ENCODE results near the gene FAM8A1.

The FAM8A1 gene

GRCh38 chr6:17556014-17556413 is 44.1 kb upstream of the FAM8A1 start:
- Histone ChIP-seq H3K4me3 (ENCODE audit: low read length) (no peak overlapping the region), H3K27me3 (replicated peaks; ENCODE audit: insufficient read depth, low read length) (no peaks in the 10 kb centered on the region), H3F3A (ENCODE audit: insufficient read depth, low read length) (no peaks in the 10 kb centered on the region), H3K36me3 (replicated peaks; ENCODE audit: insufficient read depth, low read length) (no peaks in the 10 kb centered on the region), H3K9me3 (replicated peaks; ENCODE audit: insufficient read depth, low read length) (no peaks in the 10 kb centered on the region), H4K20me1 (ENCODE audit: insufficient read depth, low read length) (no peaks in the 10 kb centered on the region), H3K9me2 (replicated peaks; ENCODE audit: insufficient read depth, low read length) (no peaks in the 10 kb centered on the region), H2AFZ (ENCODE audit: low read length) (no peak overlapping the region), H3K27ac (ENCODE audit: low read length) (no peak overlapping the region), H3K4me2 (ENCODE audit: low read depth, low read length) (no peak overlapping the region), H3K9ac (ENCODE audit: low read length) (no peak overlapping the region), H3K79me2 (ENCODE audit: low read length) (no peaks in the 10 kb centered on the region), H3K4me1 (ENCODE audit: low read length) (no peaks in the 10 kb centered on the region)
- no peak for DNase-seq
- TF ChIP-seq EZH2 (optimal IDR thresholded peaks at IDR 0.05; ENCODE audit: low read depth, low read length) (no peak), EZH2phosphoT487 (IDR thresholded peaks at IDR 0.05; ENCODE audit: low read length) (no peak)
- TF ChIP-seq, protein P1, sequence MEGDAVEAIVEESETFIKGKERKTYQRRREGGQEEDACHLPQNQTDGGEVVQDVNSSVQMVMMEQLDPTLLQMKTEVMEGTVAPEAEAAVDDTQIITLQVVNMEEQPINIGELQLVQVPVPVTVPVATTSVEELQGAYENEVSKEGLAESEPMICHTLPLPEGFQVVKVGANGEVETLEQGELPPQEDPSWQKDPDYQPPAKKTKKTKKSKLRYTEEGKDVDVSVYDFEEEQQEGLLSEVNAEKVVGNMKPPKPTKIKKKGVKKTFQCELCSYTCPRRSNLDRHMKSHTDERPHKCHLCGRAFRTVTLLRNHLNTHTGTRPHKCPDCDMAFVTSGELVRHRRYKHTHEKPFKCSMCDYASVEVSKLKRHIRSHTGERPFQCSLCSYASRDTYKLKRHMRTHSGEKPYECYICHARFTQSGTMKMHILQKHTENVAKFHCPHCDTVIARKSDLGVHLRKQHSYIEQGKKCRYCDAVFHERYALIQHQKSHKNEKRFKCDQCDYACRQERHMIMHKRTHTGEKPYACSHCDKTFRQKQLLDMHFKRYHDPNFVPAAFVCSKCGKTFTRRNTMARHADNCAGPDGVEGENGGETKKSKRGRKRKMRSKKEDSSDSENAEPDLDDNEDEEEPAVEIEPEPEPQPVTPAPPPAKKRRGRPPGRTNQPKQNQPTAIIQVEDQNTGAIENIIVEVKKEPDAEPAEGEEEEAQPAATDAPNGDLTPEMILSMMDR (IDR thresholded peaks at IDR 0.05; ENCODE audit: low read length): no peak

DNA sequence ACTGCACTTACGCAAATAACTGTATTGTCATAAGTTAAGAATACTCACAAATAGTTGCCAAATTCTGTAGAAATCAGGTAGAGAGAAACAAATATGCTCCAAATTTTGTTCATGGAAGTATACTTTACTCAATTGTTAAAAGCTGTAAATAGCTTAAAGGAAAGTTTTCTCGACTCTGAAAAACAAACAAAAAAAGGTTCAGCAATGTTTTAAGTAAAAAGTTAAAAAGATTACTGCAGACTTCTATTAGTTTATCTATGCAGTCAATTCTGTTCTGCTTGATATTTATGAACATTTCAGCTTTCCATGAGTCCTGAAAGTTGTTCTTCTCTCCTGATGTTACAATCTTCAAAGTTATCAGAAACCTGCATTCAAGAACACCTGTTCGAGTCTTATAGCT is 37.5 kb upstream of the FAM8A1 start:
- Histone ChIP-seq H3K4me3 (ENCODE audit: low read length) (no peak overlapping the region), H3K9ac (ENCODE audit: low read length) (no peak overlapping the region), H3K27ac (ENCODE audit: low read length) (no peak overlapping the region), H3K4me1 (ENCODE audit: low read length) (no peaks in the 10 kb centered on the region), H3K9me3 (replicated peaks; ENCODE audit: insufficient read depth, low read length) (no peaks in the 10 kb centered on the region), H3K79me2 (ENCODE audit: low read length) (no peaks in the 10 kb centered on the region), H3K36me3 (replicated peaks; ENCODE audit: insufficient read depth, low read length) (no peaks in the 10 kb centered on the region), H3K27me3 (replicated peaks; ENCODE audit: insufficient read depth, low read length) (no peaks in the 10 kb centered on the region), H2AFZ (ENCODE audit: low read length) (no peak overlapping the region), H3F3A (ENCODE audit: insufficient read depth, low read length) (no peaks in the 10 kb centered on the region), H3K4me2 (ENCODE audit: low read depth, low read length) (no peak overlapping the region), H3K9me2 (replicated peaks; ENCODE audit: insufficient read depth, low read length) (no peaks in the 10 kb centered on the region), H4K20me1 (ENCODE audit: insufficient read depth, low read length) (no peaks in the 10 kb centered on the region)
- no peak for DNase-seq
- TF ChIP-seq, protein P1 (IDR thresholded peaks at IDR 0.05; ENCODE audit: low read length): no peak
- TF ChIP-seq EZH2phosphoT487 (IDR thresholded peaks at IDR 0.05; ENCODE audit: low read length) (no peak), EZH2 (optimal IDR thresholded peaks at IDR 0.05; ENCODE audit: low read depth, low read length) (no peak)

GRCh38 chr6:17565399-17565798 is 34.7 kb upstream of the FAM8A1 start:
- Histone ChIP-seq H3F3A (ENCODE audit: insufficient read depth, low read length) (no peaks in the 10 kb centered on the region), H3K4me2 (ENCODE audit: low read depth, low read length) (no peak overlapping the region), H3K9ac (ENCODE audit: low read length) (no peak overlapping the region), H3K79me2 (ENCODE audit: low read length) (no peaks in the 10 kb centered on the region), H3K4me3 (ENCODE audit: low read length) (no peak overlapping the region), H2AFZ (ENCODE audit: low read length) (no peak overlapping the region), H3K27ac (ENCODE audit: low read length) (no peak overlapping the region), H3K36me3 (replicated peaks; ENCODE audit: insufficient read depth, low read length) (no peaks in the 10 kb centered on the region), H3K9me3 (replicated peaks; ENCODE audit: insufficient read depth, low read length) (no peaks in the 10 kb centered on the region), H3K9me2 (replicated peaks; ENCODE audit: insufficient read depth, low read length) (no peaks in the 10 kb centered on the region), H4K20me1 (ENCODE audit: insufficient read depth, low read length) (no peaks in the 10 kb centered on the region), H3K4me1 (ENCODE audit: low read length) (no peaks in the 10 kb centered on the region), H3K27me3 (replicated peaks; ENCODE audit: insufficient read depth, low read length) (no peaks in the 10 kb centered on the region)
- no peak for DNase-seq
- TF ChIP-seq, protein P1 (IDR thresholded peaks at IDR 0.05; ENCODE audit: low read length): no peak
- TF ChIP-seq EZH2phosphoT487 (IDR thresholded peaks at IDR 0.05; ENCODE audit: low read length) (no peak), EZH2 (optimal IDR thresholded peaks at IDR 0.05; ENCODE audit: low read depth, low read length) (no peak)
